GM19463 (cell line): ENCODE data around the gene SUSD6.

Experiments
- ATAC-seq: cut with Tn5 transposase; IDR thresholded peaks from one replicate; pipeline ENCODE4 v1.9.1; 2021; ENCODE audit warnings: mild to moderate bottlenecking, moderate library complexity; ENCODE audit not compliant: unreplicated experiment

Gene SUSD6

DNA sequence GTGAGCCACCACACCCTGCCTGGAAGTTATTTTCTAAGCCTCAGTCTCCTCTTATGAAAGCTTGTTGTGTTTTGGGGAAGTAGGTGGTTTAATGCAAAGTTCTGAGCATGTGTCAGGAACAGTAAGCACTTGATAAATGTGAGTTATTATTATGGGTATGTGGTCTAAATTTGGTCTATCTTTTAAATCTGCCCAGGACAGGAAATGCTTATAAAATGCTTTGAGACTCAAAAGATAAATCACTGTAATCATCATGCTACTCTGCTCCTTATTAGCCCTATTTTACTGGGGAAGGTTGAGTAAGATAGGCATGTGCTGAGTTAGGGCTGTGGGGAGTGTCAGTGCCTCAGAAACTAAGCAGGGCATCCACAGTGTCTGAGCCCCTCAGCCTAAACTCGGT is 142.5 kb downstream of the SUSD6 start:
- no peak for ATAC-seq

DNA sequence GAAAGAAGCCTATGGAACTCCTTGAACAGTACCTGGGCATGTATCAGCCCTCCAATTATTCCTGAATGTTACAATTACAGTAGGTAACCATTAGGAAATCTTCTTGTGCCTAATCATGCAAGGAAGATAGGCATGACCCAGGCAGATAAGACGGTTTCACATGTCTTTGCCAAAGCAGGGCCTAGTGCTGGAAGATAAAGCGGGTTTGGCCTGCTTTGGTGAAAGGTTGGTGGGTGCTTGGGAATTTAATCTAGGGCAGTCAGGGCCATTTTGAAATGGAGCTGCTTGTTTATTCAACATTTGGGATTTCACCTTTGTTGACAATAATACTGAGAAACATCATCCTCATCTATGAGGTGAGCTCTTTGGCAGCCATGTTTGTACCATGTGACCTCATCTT is 143.1 kb downstream of the SUSD6 start:
- ATAC-seq: no peak

DNA sequence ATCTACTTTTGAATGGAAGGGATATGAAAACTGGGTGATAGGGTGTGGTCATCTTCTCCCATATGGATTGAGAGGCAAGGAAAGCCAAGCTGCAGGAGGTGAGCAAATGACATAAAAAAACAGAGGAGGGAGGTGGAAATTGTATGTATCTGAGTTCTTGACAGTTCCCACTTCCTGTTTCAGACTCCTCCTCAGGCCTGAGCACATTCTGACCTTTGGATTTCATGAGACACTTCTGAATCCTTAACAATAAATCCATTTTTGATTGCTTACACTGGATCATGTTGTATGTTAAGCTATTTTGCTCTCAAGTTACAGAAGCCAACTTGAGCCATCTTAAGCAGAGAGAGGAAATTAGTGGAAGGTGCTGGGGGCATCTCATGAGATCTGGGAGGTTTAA is 143.9 kb downstream of the SUSD6 start:
- no peak for ATAC-seq

DNA sequence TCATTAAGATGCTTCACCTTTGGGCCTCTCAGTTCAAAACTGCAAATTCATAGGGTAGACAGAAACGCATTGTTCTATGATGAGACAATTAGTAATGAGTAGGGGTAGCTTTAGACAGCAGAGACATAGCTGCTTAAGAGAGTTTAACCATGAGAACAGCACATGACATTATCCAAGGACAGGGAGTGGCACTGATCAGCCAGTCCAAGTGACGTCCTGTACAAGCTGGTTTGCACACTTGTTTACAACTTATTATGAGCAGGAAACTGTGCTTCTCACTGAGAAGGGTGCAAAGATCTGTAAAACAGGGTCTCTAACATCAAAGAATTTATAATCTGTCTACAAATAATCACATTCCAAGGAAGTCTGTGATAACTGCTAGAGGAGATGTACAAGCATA is 144.4 kb downstream of the SUSD6 start:
- ATAC-seq: no peak

DNA sequence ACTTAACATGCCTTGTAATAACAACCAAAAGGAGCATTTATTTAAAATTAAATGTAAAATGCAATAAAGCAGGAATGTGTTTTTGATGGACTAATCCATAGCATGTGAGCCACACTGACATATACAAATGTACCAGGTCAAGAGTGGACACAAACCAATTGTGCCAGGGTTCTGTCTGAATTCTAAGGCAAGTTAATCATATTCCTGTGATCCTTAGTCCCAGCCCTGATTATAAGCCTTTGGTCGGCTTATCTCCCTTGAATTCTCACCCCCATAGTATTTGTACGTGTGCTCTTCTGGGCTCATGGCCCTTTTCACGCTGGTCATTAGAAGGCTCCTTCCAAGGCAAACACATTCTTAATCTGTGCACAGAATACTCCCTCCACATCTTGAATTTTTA is 144.9 kb downstream of the SUSD6 start:
- no peak for ATAC-seq

DNA sequence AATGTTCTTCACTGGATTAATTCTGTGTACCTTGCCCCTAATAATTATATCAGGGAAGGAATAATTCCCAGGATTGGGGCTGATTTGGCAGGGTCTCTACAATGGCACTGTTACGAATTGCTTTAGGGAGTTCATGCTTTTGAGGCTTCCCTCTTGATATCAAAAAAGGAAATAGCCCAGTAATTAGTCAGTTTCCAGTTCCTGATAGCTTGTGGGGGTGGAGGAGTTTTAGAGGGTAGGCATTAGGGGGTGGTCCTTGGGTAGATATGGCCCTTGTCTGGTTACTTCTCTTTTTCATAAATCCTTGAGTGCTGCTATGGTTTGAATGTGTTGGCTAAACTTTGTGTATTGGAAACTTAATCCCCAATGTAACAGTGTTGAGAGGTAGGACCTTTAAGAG is 149.4 kb downstream of the SUSD6 start:
- ATAC-seq: no peak

DNA sequence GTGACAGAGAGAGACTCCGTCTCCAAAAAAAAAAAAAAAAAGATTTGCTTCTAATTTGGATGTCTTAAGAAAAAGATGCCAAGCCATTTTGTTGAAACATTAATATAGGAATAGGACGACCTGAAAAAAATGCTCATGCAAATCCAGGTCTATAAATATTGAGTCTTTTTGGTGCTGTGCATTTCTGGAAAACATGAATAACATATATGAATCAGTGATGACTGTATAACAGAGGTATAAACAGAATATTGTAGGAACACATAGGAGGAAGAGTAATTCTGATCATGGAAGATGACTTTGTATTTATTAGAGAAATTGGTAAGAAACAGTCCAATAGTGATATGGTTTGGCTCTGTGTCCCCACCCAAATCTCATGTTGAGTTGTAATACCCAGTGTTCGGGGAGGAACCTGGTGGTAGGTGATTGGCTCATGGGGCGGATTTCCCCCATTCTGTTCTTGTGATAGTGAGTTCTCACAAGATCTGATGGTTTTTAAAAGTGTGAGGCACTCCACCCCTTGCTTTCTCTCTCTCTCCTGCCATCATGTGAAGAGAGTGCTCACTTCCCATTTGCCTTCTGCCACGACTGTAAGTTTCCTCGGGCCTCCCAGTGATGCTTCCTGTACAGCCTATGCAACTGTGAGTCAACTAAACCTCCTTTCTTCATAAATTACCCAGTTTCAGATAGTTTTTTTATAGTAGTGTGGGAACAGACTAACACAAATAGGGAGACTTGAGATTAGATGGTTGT is 152.5 kb downstream of the SUSD6 start:
- no peak for ATAC-seq
